Brain microvascular endothelial cell (primary cell): ENCODE results near the gene EGLN3.

ENCODE experiments used
- DNase-seq: peaks from one replicate; pipeline ENCODE4 v3.0.0-alpha.2; 2020
- H3K27ac ChIP-seq: fragments of 250-450 bp; sonication (Bioruptor Pico); 2 replicates; pipeline ENCODE4 v1.5.1; 2020; ENCODE audit warnings: mild to moderate bottlenecking, moderate library complexity
- H3K27me3 ChIP-seq: fragments of 250-450 bp; sonication (Bioruptor Pico); replicated peaks from 2 replicates; pipeline ENCODE4 v1.5.1; 2020; ENCODE audit warnings: mild to moderate bottlenecking
- H3K36me3 ChIP-seq: fragments of 250-450 bp; sonication (Bioruptor Pico); replicated peaks from 2 replicates; pipeline ENCODE4 v1.5.1; 2020; ENCODE audit warnings: mild to moderate bottlenecking
- H3K4me3 ChIP-seq: 2 replicates; pipeline ENCODE4 v1.5.1; 2011; ENCODE audit warnings: low read depth, mild to moderate bottlenecking, control low read depth, low read length, moderate library complexity
- in situ Hi-C: cut with HindIII; loops from 2 replicates; pipeline ENCODE4 v1.10.0; 2017; ENCODE audit warnings: low sequenced_read_pairs, low pct_ligation_motif_present
- TF ChIP-seq, protein P1 (sequence below): IDR thresholded peaks from 2 replicates; pipeline ENCODE4 v1.5.1; 2011; ENCODE audit warnings: low read depth, mild to moderate bottlenecking, moderate library complexity, low read length, control low read depth, inconsistent platforms; ENCODE audit errors: missing control alignments

EGLN3 gene

DNA sequence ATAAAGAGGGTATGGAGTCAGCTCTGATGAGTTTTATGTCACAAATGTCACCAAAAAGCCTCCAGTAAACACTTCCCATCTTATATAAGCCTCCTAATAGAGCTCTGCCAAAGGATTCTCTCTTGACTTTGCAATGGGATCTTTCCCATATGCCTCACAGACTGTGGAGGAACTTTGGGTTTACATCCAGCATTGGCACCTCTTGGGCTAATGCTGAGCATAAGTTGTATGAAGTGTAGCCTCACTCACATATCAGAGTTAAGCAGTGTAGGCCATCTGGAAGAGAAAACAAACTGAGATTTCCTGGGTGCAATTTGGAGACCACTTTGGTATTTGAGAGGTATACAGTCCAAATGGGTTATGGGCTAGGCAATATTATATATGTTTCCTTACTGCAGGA lies 24.9 kb downstream of the EGLN3 start:
- TF ChIP-seq, protein P1, sequence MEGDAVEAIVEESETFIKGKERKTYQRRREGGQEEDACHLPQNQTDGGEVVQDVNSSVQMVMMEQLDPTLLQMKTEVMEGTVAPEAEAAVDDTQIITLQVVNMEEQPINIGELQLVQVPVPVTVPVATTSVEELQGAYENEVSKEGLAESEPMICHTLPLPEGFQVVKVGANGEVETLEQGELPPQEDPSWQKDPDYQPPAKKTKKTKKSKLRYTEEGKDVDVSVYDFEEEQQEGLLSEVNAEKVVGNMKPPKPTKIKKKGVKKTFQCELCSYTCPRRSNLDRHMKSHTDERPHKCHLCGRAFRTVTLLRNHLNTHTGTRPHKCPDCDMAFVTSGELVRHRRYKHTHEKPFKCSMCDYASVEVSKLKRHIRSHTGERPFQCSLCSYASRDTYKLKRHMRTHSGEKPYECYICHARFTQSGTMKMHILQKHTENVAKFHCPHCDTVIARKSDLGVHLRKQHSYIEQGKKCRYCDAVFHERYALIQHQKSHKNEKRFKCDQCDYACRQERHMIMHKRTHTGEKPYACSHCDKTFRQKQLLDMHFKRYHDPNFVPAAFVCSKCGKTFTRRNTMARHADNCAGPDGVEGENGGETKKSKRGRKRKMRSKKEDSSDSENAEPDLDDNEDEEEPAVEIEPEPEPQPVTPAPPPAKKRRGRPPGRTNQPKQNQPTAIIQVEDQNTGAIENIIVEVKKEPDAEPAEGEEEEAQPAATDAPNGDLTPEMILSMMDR = no peak
- in situ Hi-C loops = no loop called here
- DNase-seq = no peak
- Histone ChIP-seq H3K27ac (no peak overlapping the region), H3K27me3 (no peaks in the 10 kb centered on the region), H3K36me3 (no peaks in the 10 kb centered on the region), H3K4me3 (no peak overlapping the region)

DNA sequence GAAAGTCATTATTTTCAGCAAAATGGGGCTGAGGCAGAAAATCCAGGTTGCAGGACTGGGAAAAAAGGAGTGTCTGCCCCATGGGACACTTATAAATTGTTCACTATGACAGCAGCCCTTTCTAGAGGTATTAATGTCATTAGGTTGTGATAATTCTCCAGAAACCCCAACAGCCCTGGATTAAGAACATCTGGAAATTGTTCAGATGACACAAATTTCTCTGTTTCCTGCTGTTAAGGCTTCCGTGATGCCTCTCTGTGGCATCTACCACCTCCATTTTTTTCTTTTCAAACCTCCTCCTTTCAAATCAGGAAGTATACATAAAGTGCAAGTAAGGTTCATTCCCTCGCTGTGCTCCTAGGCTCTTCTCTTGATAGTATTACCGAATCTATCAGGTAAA lies 25.6 kb downstream of the EGLN3 start:
- TF ChIP-seq, protein P1 = no peak
- in situ Hi-C loops = no loop called here
- no peaks in the 10 kb centered on the region for H3K36me3 ChIP-seq
- no peaks in the 10 kb centered on the region for H3K27me3 ChIP-seq
- H3K4me3 ChIP-seq = no peak overlapping the region
- no peak overlapping the region for H3K27ac ChIP-seq
- DNase-seq = no peak

DNA sequence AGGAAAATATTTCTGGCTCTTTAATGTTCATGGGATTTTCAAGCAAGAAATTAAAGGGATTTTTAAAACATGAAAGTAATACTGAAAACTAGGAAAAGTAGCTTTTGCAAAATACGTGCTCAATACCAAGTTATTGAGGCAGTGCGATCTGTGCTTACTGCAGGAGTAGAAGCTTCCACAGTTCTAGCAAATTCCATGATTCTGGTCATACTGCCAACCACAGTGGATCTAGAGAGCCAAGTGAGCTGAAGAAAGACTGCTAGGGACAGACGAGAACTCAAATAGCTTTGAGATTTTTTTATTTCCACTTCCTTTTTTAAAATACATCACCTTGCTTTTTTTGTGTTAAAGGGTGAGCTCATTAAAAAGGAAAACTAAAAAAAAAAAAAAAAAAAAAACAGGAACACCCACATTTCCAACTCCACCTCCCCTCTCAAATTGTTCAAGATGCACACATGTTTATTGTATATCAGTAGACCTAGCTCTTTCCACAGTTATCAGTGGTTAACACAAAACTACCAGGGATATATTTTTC lies 26.2 kb downstream of the EGLN3 start:
- TF ChIP-seq, protein P1 = no peak
- no peak overlapping the region for H3K4me3 ChIP-seq
- in situ Hi-C loops = no loop called here

DNA sequence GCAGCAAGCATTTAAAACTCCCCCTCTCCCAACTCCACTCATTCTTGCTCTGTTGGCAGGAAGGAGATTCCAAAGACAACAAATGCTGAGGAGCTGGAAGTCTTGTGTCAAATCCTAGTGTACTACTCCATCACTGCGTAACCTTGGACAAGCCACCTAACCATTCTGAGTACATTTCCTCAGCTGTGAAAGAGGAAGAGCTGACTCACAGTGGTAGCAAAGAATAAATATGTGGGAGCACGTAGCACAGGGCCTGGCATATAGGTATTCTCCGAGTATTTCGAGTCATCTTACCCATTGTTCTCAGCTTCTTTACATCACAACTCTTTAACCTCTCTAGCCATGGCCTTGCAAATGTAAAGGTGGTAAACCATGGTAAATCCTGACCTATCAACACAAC lies 28.7 kb downstream of the EGLN3 start:
- H3K36me3 ChIP-seq = no peaks in the 10 kb centered on the region
- no peak for DNase-seq
- no peak overlapping the region for H3K27ac ChIP-seq
- in situ Hi-C loops = no loop called here
- H3K27me3 ChIP-seq = no peaks in the 10 kb centered on the region
- TF ChIP-seq, protein P1 = no peak
- H3K4me3 ChIP-seq = no peak overlapping the region

More for the DNA sequence above, 26.2 kb downstream of the EGLN3 start:
- no peak overlapping the region for H3K27ac ChIP-seq
- DNase-seq = no peak
- no peaks in the 10 kb centered on the region for H3K27me3 ChIP-seq
- H3K36me3 ChIP-seq = no peaks in the 10 kb centered on the region

DNA sequence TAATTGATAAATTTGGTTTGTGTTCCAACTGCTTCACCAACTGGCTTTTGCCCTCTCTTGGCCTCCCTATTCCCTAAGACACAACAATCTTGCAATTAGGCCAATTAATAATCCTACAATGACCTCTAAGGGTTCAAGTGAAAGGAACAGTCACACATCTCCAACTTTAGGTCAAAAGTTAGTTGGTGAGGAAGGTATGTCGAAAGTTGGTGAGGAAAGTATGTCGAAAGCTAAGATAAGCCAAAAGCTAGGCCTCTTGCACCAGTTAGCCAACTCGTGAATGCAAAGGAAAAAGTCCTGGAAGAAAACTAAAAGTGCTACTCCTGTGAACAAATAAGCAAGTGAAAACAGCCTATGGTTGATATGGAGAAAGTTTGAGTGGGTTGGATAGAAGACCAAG lies 32.6 kb downstream of the EGLN3 start:
- no peaks in the 10 kb centered on the region for H3K27me3 ChIP-seq
- no peak for DNase-seq
- H3K27ac ChIP-seq = no peak overlapping the region
- in situ Hi-C loops = no loop called here
- no peak overlapping the region for H3K4me3 ChIP-seq
- TF ChIP-seq, protein P1 = no peak
- no peaks in the 10 kb centered on the region for H3K36me3 ChIP-seq

DNA sequence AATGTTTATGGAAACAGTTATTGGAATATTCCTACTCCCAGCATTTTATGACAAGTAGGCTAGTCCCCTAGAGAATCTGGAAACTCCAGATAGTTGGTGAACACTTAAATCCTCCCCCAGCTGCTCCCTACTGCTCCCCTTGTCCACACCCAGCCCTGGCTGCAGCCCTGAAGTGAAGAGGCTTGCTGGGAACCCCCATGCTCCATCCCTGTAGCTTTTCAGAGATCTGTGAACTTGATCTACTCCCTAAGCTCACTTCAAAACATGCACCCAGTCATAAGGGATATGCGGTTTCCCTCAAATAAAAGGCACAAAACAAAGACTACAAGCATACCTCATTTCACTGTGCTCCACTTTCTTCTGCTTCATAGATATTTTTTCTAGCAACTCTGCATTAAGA lies 33.2 kb downstream of the EGLN3 start:
- no peaks in the 10 kb centered on the region for H3K27me3 ChIP-seq
- no peaks in the 10 kb centered on the region for H3K36me3 ChIP-seq
- H3K4me3 ChIP-seq = no peak overlapping the region
- no peak for DNase-seq
- no peak overlapping the region for H3K27ac ChIP-seq
- in situ Hi-C loops = no loop called here
- TF ChIP-seq, protein P1 = no peak
